KOPT-K1 (cell line): ENCODE measurements around the gene TAX1BP1.

Experiments used
- H3K27ac ChIP-seq: fragments of 200-600 bp; sonication (generic); 2 replicates; pipeline ENCODE4 v1.5.1; 2016; ENCODE audit warnings: antibody characterized with exemption, mild to moderate bottlenecking, low read depth, low read length; ENCODE audit not compliant: poor library complexity, severe bottlenecking
- H3K36me3 ChIP-seq: fragments of 200-600 bp; sonication (generic); 2 replicates; pipeline ENCODE4 v1.5.1; 2017; ENCODE audit warnings: antibody characterized with exemption, mild to moderate bottlenecking, low read length, moderate library complexity; ENCODE audit not compliant: insufficient read depth
- H3K9me3 ChIP-seq: fragments of 200-600 bp; sonication (generic); 2 replicates; pipeline ENCODE4 v1.5.1; 2017; ENCODE audit warnings: antibody characterized with exemption, low read length, mild to moderate bottlenecking; ENCODE audit not compliant: insufficient read depth, poor library complexity, severe bottlenecking

Gene TAX1BP1

DNA sequence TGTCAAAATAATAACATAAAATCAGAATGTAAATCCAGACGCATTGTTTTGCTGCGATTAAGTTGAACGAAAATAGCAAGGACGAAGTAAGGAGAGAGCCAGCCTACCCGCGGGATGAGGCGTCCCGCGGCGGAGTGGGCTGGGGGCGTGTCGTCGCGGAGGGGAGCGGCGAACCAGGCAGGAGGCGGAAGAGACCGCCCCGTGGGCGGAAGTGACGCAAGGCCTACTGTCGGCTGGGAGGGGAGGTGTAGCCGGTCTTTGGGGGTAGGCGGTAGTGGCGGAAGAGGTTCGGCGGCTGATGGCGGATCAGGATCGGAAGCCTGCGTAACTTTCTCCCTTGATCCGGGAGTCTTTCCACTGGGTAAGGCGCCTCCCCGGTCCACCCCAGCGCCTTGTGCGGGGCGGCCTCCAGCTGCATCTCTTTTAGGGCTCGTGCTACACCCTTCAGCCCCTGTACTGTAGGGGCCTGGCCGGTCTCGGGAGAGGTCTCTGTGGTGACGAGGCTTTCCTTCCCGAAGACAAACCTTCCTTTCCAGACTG lies at the start of gene TAX1BP1:
Gene TAX1BP1, plus strand, starts transcription at position 254 of the 540 bp plus-strand sequence. CDS start 8,363 bp downstream, outside the sequence.
- H3K9me3 ChIP-seq, result no peaks in the 10 kb centered on the region
- no peaks in the 10 kb centered on the region for H3K36me3 ChIP-seq
- peak within 1 kb of the TSS; percentile 74 for H3K27ac ChIP-seq

DNA sequence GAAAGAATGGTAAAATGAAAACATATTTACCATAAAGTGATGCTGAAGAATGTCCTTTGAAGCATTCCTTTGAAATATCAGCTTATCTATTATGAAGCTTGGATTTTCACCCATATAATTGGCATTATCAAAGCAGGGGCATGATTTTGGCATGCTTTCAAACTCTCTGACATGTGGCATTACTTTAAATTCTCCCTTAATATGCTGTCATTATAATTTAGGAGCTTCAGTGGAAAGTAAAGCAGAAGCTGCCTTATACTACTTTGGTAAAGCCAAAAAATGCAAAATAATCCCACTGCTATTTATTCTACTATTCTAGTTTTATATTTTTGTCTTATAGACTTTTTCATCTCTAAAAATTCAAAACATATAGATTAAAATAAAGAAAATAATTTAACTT lies 49.3 kb upstream of the TAX1BP1 start:
- no peaks in the 10 kb centered on the region for H3K36me3 ChIP-seq

DNA sequence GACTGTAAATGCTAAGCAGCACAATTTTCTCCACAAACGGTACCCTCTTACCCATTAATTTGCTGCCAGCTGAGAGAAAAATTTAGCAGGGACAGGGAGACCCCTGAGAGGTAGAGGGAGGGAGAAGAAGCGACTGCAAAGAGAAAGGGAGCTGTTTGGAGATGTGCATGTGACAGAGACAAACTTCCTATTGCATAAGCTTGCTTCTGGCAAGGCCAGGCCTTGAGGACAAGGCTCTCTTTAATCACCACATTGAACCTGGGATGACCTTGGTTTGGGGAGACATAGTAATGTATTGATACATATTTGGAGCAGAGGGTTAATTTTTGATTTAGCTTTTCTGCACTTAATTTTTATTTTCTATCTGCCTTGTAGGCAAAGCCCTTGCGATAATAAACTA lies 46.2 kb upstream of the TAX1BP1 start:
- Histone ChIP-seq H3K36me3 (no peaks in the 10 kb centered on the region), H3K27ac (no peak overlapping the region), H3K9me3 (no peaks in the 10 kb centered on the region)

More for the DNA sequence above, 49.3 kb upstream of the TAX1BP1 start:
- no peak overlapping the region for H3K27ac ChIP-seq
- no peaks in the 10 kb centered on the region for H3K9me3 ChIP-seq

DNA sequence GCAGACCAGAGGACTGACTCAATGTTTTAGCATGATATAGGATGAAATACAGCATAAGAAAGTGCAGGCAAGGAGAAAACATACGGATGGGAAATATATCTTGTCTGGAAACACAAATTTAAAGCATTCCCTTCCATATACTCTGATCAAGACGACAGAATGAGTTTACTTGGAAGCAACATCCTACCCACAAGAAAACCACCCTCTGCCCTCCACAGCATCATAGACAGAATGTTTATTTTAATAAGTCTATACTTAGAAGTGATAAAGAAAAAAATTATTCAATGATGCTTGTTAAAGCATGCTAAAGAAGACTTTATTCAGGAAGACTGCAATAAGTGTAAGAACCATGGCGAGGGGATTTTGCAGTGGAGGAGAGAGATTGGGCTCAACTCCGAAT lies 44.9 kb upstream of the TAX1BP1 start:
- Histone ChIP-seq H3K36me3 (no peaks in the 10 kb centered on the region), H3K27ac (no peak overlapping the region), H3K9me3 (no peaks in the 10 kb centered on the region)

DNA sequence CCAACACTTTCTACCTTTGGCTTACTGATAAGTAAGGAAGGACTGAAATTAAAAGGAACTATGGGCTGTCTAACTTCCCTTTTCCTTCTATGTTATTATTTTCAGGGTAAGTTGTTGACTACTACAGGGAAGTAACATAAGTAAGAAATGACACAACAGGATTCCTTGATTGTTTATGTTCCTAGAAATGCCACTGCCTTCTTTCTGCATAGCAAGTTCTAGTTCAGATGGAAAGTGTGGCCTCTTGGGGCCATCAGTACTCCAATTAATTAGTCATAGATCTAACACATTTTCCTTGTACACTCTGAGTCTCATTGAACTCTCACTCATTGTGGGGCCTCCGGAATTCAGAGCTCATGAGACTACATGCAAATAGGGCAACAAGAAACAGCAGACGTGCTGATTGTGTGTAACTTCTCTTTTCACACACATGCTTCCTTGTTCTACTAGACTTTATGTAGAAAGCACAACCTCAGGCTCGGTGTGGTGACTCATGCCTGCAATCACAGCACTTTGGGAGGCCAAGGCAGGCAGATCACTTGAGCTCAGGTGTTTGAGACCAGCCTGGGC lies 42.0 kb upstream of the TAX1BP1 start:
- Histone ChIP-seq H3K36me3 (no peaks in the 10 kb centered on the region), H3K27ac (no peak overlapping the region), H3K9me3 (no peaks in the 10 kb centered on the region)

DNA sequence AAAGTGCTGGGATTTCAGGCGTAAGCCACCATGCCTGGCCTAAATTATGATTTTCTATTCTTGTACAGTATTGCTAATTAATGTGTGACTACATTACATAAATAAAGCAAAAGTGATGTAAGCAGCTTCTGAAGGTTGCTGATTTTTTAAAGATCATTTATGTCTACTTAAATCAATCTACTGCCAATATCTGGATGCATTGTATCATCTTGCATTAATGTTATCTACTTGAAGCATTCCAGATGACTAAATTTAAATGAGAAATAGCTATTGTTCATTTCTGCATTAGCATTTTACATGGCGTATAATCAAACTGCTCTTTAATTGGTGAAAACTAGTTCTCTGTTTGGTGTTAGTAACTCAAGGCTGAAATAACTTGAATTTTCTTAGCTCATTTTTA lies 40.2 kb upstream of the TAX1BP1 start:
- H3K36me3 ChIP-seq, result no peaks in the 10 kb centered on the region
- H3K27ac ChIP-seq, result no peak overlapping the region
- H3K9me3 ChIP-seq, result no peaks in the 10 kb centered on the region

DNA sequence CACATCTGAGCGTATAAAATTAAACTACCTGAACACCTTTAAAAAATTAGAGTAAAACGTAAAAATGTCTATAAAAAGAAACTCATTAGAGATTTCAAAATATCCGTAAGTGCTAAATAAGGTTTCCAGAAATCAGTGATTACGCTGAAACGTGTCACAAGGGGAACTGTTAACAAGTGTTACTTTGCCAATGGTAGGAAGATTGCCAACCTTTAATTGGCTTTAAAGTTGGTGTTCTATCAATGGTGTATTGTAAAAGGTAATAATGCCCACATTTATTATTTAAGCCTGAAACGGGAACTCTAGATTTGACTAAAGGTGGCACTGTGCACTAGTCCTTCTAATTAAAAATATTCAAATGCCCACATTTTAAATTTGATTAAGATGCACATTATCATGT lies 39.5 kb upstream of the TAX1BP1 start:
- no peaks in the 10 kb centered on the region for H3K9me3 ChIP-seq
- no peaks in the 10 kb centered on the region for H3K36me3 ChIP-seq
- H3K27ac ChIP-seq, result no peak overlapping the region

DNA sequence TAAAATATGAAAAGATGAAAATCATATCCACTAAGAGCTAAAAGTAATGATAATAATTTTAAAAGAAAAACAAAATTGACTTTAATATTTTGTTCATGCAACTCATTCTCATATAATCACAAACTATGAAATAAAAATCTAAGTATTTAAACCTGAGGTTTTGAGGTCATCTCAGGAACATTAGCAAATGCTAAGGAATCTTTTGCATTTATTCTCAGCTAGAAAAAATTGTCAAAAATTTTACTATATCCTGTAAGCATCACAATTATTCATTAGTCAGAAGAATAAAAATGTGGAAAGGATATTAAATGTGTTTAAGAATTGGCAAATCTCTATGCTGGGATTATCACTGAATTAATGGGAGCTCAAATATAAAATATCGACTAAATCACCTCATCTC lies 36.8 kb upstream of the TAX1BP1 start:
- H3K27ac ChIP-seq, result no peak overlapping the region
- H3K36me3 ChIP-seq, result no peaks in the 10 kb centered on the region
- no peaks in the 10 kb centered on the region for H3K9me3 ChIP-seq

DNA sequence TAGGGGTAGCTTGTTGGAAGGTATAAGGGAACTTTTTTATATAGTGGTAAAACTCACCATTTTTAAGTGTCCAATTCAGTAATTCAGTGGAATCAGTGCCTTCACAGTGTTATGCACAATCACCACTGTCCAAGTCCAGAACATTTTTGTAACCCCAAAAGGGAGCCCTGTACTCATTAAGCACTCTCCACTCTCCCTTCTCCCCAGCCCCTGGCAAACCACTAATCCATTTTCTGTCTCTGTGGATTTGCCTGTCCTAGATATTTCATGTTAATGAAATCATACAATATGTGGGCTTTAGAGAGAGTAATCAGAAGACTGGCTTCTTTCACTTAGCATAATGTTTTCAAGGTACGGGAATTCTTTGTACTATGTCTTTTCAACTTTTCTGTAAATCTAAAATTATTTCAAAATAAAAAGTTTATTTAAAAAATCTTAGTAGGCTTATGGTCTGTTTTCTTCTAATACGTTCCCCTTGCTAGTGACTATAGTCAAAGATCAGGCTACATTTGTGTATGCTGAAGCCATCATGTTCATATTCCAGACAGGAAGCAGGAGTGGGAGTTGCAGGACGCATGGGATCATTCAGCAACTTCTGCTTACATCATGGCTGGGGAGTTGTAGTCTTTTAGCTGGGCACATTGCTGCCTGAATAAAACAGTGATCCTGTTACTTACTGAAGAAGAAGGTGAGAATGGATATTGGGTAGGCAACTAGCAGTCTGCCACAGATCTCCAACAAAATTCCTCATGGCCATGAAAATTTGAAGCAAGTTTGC lies 35.4 kb upstream of the TAX1BP1 start:
- peaks cover 5% of the 10 kb centered on the region for H3K9me3 ChIP-seq
- no peak overlapping the region for H3K27ac ChIP-seq
- H3K36me3 ChIP-seq, result no peaks in the 10 kb centered on the region

DNA sequence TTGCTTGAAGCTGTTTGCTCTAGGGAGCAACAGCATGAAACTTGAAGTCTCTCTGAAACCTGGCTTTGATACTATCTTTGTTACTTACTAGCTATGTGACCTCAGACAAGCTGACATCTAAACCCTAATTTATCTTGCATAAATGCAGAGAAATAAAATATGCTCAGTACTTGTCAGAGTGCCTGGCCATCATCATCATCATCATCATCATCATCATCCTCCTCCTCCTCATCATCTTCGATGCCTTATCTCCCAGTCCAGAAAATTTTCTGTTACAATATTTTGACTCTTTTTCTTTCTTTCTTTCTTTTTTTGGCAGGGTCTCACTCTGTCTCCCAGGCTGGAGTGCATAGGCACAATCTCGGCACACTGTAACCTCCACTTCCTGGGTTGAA lies 34.8 kb upstream of the TAX1BP1 start:
- peaks cover 5% of the 10 kb centered on the region for H3K9me3 ChIP-seq
- no peak overlapping the region for H3K27ac ChIP-seq

DNA sequence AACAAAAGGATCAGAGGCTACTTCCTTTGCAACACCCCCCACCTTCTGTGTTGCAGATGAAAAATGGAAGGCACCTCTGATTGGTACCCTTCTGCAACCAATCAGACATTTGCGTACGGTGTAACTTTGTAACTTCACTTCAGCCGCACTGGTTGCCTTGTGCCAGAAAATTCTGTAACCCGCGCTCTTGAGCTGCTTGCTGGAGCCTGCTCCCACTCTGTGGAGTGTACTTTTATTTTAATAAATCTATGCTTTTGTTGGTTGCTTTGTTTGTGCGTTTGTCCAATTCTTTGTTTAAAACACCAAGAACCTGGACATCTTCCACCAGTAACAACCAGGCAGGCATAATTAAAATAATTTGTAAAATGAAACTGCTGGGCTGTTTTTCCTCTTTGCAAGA lies 31.5 kb upstream of the TAX1BP1 start:
- Histone ChIP-seq H3K36me3 (no peaks in the 10 kb centered on the region), H3K9me3 (peaks cover 5% of the 10 kb centered on the region), H3K27ac (no peak overlapping the region)

More for the DNA sequence above, 34.8 kb upstream of the TAX1BP1 start:
- no peaks in the 10 kb centered on the region for H3K36me3 ChIP-seq

DNA sequence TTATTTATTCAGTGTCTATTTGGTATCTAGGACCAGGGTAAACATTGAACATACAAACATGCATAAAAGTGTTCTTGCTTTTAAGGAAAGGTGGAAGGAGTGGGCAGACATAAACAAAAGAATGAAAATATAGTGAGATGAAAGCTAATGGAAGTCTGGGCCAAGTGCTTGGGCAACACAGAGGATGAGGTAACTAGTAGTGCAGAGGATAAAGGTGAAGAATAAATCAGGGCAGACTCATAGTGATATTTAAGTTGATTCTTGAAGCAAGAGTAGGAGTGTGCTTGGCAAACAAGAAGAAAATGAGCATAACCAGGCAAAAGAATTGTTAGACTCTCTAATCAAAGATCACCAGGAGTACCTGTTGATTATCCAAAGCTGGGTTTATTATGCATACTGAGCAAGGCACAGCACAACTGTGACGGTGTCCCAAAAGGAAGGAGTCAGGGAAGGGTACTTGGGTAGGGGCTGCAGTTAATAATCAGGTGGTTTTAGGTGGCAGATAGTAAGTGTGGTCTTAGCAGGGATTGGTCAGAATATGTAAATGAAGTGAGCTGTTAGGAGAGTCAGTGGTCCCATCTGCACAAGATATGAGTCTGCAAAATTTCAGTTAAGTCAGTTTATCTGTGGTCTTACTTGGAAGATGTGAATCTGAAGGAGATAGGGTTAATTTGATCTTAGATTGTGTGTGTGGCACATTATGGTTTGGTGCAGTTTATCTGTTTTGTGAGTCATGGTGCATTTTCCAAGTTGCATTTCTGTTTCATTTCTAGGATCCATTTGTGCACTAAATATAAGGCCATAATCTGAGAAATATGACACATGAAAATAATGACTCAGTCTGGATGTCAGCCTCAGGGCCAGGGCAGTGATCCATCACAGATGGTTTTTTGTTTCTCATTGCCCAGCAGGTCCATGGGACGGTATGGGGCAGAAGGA lies 30.6 kb upstream of the TAX1BP1 start:
- H3K36me3 ChIP-seq, result no peaks in the 10 kb centered on the region
- no peak overlapping the region for H3K27ac ChIP-seq
- peaks cover 5% of the 10 kb centered on the region for H3K9me3 ChIP-seq

DNA sequence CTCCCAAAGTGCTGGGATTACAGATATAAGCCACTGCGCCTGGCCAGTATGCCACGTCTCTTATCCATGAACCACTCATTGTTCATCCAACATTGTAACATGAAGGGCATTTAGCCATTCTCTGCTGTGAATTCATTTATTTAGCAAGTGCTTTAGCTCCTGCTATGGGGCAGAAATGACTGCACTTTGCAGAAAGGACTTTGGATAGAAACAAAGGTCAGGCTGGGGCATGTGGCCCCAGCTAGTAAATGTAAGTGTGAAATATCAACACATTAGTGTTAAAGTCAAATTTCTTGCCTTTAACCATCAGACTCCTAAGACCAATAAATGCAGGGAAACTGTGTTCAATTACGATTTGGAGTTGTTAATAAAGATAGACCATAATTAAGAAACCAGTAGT lies 27.7 kb upstream of the TAX1BP1 start:
- no peak overlapping the region for H3K27ac ChIP-seq
- peaks cover 5% of the 10 kb centered on the region for H3K9me3 ChIP-seq
- no peaks in the 10 kb centered on the region for H3K36me3 ChIP-seq

DNA sequence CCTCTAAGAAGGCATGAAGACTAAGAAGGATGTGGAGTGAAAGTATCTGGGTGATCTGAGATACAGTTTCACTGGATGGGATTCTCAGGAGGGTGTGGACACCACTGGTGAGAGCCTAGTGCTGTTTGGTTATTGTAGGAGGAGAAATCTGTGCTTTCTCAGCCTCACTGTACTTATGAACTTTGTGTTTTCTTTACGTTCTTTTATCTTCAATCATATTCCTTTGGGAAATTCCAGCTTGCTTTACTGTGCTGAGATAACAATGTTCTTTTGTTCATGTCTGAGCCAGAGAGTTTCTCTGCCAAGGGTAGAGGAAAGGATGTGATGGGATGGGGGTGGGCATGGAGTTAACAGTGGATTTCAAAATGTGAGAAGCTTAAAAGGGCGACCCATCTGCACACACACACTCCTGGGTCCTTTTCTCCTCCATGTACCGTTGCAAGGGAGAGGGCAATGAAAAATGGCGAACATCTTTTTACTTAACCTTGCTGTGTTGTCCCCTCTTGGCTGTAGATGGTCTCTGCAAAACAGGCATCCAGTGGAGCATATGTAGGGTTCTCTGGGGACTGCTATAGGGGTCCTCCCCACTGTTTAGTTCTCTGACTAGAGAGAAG lies 25.0 kb upstream of the TAX1BP1 start:
- Histone ChIP-seq H3K9me3 (no peaks in the 10 kb centered on the region), H3K27ac (no peak overlapping the region), H3K36me3 (no peaks in the 10 kb centered on the region)

DNA sequence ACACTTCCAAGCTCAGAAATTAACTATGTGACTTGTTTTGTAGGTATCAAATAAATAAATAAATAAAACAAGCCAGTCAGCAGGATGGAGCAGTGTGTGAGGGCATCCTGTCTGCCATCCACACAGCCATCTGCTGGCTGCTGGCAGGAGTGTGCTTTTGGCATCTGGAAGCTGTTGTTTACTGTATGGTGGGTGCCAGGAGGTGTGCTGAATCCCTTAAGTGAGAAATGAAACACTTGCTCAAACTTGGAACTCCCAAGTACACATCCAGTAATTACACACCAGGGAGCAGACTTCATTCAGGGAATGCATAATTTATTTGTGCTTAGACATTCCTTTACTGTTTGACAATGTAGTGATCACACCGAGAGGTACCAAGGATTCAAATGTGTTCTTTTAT lies 16.9 kb upstream of the TAX1BP1 start:
- Histone ChIP-seq H3K27ac (no peak overlapping the region), H3K36me3 (no peaks in the 10 kb centered on the region), H3K9me3 (no peaks in the 10 kb centered on the region)
